Ishikawa (cell line): ENCODE data around the gene SGSH.

Source experiments
- CEBPB ChIP-seq: IDR thresholded peaks from 2 replicates; pipeline ENCODE4 v1.6.1; 2012
- EGR1 ChIP-seq: IDR thresholded peaks from 2 replicates; pipeline ENCODE4 v1.6.1; 2012
- EP300 ChIP-seq: IDR thresholded peaks from 2 replicates; pipeline ENCODE4 v1.6.1; 2012; ENCODE audit warnings: borderline replicate concordance
- FOXM1 ChIP-seq: IDR thresholded peaks from 2 replicates; pipeline ENCODE4 v1.6.1; 2012; ENCODE audit warnings: low read depth, borderline replicate concordance
- MAX ChIP-seq: IDR thresholded peaks from 2 replicates; pipeline ENCODE4 v1.6.1; 2012
- RAD21 ChIP-seq: IDR thresholded peaks from 2 replicates; pipeline ENCODE4 v1.6.1; 2012; ENCODE audit warnings: low read depth
- REST ChIP-seq: IDR thresholded peaks from 2 replicates; pipeline ENCODE4 v1.6.1; 2012; ENCODE audit warnings: low read depth, mild to moderate bottlenecking
- TAF1 ChIP-seq: IDR thresholded peaks from 2 replicates; pipeline ENCODE4 v1.6.1; 2012; ENCODE audit warnings: low read depth, mild to moderate bottlenecking
- TCF12 ChIP-seq: IDR thresholded peaks from 2 replicates; pipeline ENCODE4 v1.6.1; 2012; ENCODE audit warnings: low read depth
- USF1 ChIP-seq: IDR thresholded peaks from 2 replicates; pipeline ENCODE4 v1.6.1; 2012
- YY1 ChIP-seq: IDR thresholded peaks from 2 replicates; pipeline ENCODE4 v1.6.1; 2012; ENCODE audit warnings: low read depth
- ZBTB7A ChIP-seq: IDR thresholded peaks from 2 replicates; pipeline ENCODE4 v1.6.1; 2012; ENCODE audit warnings: low read depth

GRCh38 chr17:80248894-80249710 is 29.0 kb upstream of the SGSH start:
- TF ChIP-seq EP300 (no peak), ZBTB7A (no peak), USF1 (no peak), CEBPB (no peak), MAX (no peak), FOXM1 (no peak), TAF1 (no peak), RAD21 (no peak), EGR1 (no peak), REST (no peak), TCF12 (no peak), YY1 (no peak)
